ENCODE data around the gene PPP1CB. TPM values are rescaled to one million over a fixed set of nuclear protein-coding genes. Genes with fewer than 3 reads are reported as not detected.

Gene PPP1CB
- total RNA-seq, 1 donor: 307 TPM

GRCh38 chr2:28709101-28709500 lies 42.5 kb upstream of the PPP1CB start:
- no peak for DNase-seq (ENCODE audit: low read depth)
- no peak overlapping the region for H3K4me3 ChIP-seq (ENCODE audit: low read depth, low read length)
- TF ChIP-seq CTCF (IDR thresholded peaks at IDR 0.05; ENCODE audit: insufficient read depth, low read length): no peak

GRCh38 chr2:28710545-28710944 lies 41.1 kb upstream of the PPP1CB start:
- no peak overlapping the region for H3K4me3 ChIP-seq (ENCODE audit: low read depth, low read length)
- no peak for TF ChIP-seq CTCF (IDR thresholded peaks at IDR 0.05; ENCODE audit: insufficient read depth, low read length)
- no peak for DNase-seq (ENCODE audit: low read depth)

GRCh38 chr2:28713577-28714298 lies 37.9 kb upstream of the PPP1CB start:
- TF ChIP-seq CTCF (IDR thresholded peaks at IDR 0.05; ENCODE audit: insufficient read depth, low read length): no peak
- no peak overlapping the region for H3K4me3 ChIP-seq (ENCODE audit: low read depth, low read length)
- peak; percentile 41 for DNase-seq (ENCODE audit: low read depth)

GRCh38 chr2:28716265-28716865 lies 35.3 kb upstream of the PPP1CB start:
- H3K4me3 ChIP-seq (ENCODE audit: low read depth, low read length): no peak overlapping the region
- peak; percentile 91 for DNase-seq (ENCODE audit: low read depth)
- no peak for TF ChIP-seq CTCF (IDR thresholded peaks at IDR 0.05; ENCODE audit: insufficient read depth, low read length)

GRCh38 chr2:28717339-28717758 lies 34.3 kb upstream of the PPP1CB start:
- peak; percentile 88 for DNase-seq (ENCODE audit: low read depth)

GRCh38 chr2:28720345-28720744 lies 31.3 kb upstream of the PPP1CB start:
- TF ChIP-seq CTCF (IDR thresholded peaks at IDR 0.05; ENCODE audit: insufficient read depth, low read length): no peak
- DNase-seq (ENCODE audit: low read depth): no peak
- no peak overlapping the region for H3K4me3 ChIP-seq (ENCODE audit: low read depth, low read length)

More at GRCh38 chr2:28717339-28717758, 34.3 kb upstream of the PPP1CB start:
- H3K4me3 ChIP-seq (ENCODE audit: low read depth, low read length): no peak overlapping the region
- TF ChIP-seq CTCF (IDR thresholded peaks at IDR 0.05; ENCODE audit: insufficient read depth, low read length): no peak
